Activated CD4-positive, alpha-beta T cell treated with anti-CD3 and anti-CD28 coated beads, Interleukin-2, amount 50 U/mL, for 16 hours (primary cell): Measurements from ENCODE around the gene SDR42E1.
"Not testable (repeated sequence)": the region's sequence is repeated elsewhere in the genome, so short reads cannot be mapped to it uniquely, and the experiment has no call there.

ENCODE experiments used
- DNase-seq: peaks from one replicate; pipeline ENCODE4 v3.0.0-alpha.2; 2020

Gene SDR42E1

DNA sequence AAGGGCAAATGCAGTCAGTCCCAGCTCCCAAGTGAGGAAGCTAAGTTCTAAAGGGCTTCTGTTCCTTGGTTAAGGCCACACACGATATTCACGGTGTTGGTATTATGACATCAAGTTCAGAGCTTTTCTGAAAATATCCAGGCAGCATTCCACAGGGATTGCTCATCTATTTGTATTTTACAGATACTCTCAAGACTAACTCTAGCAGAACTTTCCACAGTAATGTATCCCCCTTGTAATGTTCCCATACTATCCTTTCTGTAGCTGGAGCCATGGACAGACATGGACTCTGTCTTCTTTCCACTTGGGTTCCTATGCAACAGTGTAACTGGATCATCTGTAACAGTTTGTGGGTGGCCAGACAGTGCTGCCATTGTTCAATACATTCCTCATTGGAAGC lies 13.5 kb downstream of the SDR42E1 start:
- no peak for DNase-seq

- no peak for DNase-seq
Measured at GRCh38 chr16:81996664-81997509, 14.4 kb downstream of the SDR42E1 start.

DNA sequence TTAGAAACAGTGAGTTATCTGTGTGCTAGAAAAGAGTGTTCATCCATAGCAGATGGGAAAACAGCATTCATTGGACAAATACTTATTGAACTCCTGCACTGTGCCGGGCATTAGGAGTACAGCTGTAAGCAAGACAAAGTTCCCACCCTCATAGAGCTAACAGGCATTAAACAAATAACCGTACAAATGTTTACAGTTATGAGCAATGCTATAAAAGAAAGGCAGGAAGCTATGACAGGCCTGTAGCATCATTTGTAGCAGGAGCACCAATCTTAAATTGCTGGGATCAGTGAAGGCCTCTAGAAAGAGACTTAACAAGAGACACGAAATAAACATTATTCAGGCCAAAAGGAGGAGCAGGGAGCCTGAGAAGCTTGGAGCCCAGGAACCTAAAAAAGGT lies 15.6 kb downstream of the SDR42E1 start:
- no peak for DNase-seq

DNA sequence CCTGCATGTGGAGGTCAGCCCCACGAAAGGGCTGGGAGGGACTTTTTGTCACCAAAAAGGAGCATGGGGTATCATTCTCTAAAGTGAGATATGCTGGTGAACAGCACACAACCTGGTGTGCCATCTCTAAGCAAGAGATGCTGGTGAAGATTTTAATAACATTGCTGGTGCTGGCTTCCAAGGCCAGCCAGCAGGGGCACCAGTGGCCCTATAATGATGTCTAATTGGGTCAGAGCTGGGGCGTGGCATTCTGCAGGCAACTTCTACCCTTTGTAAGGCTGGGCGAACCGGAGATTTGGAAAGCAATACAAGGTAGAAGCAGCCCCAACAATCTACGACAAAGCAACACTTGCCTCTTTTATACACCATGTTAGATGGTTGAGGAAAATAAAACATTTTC lies 16.8 kb downstream of the SDR42E1 start:
- DNase-seq, result no peak

GRCh38 chr16:81992859-81993258 lies 18.4 kb downstream of the SDR42E1 start:
- no peak for DNase-seq

- no peak for DNase-seq
Measured at GRCh38 chr16:81987706-81988105, 23.6 kb downstream of the SDR42E1 start.

GRCh38 chr16:81987121-81987520 lies 24.1 kb downstream of the SDR42E1 start:
- no peak for DNase-seq

DNA sequence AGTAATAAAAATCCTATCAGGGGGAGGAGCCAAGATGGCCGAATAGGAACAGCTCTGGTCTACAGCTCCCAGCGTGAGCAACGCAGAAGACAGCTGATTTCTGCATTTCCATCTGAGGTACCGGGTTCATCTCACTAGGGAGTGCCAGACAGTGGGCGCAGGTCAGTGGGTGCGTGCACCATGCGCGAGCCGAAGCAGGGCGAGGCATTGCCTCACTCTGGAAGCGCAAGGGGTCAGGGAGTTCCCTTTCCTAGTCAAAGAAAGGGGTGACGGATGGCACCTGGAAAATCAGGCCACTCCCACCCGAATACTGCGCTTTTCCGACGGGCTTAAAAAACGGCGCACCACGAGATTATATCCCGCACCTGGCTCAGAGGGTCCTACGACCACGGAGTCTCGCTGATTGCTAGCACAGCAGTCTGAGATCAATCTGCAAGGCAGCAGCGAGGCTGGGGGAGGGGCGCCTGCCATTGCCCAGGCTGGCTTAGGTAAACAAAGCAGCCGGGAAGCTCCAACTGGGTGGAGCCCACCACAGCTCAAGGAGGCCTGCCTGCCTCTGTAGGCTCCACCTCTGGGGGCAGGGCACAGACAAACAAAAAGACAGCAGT lies 33.8 kb downstream of the SDR42E1 start:
- DNase-seq, result not testable (repeated sequence)

DNA sequence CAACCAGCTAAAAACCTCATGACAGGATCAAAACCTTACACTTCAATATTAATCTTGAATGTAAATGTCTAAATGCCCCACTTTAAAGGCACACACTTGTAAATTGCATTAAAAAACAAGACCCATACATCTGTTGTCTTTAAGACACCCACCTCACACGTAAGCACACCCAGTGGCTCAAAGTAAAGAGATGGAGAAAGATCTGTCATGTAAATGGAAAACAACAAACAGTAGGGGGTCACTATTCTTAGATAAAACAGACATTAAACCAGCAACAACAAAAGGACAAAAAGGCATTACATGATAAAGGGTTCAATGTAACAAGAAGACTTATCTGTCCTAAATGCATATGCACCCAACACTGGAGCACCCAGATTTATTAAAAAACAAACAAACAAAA lies 35.6 kb downstream of the SDR42E1 start:
- no peak for DNase-seq

- DNase-seq, result no peak
Measured at GRCh38 chr16:81973737-81974136, 37.5 kb downstream of the SDR42E1 start.

DNA sequence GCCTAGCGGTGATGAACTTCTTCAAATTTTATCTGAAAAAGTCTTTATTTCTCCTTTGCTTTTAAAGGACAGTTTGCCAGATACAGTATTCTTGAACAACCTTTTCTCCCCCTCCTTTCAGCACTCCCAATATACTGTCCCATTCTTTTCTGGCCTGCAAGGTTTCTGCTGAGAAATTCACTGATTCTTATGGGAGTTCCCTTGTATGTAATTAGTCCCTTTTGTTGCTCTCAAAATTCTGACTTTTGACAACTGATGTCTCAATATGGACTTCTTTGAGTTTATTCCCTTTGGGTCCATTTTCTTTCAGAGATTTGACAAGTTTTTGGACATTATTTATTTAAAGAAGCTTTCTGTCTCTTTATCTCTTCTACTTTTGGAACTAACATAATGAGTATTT lies 39.4 kb downstream of the SDR42E1 start:
- DNase-seq, result no peak

- no peak for DNase-seq
Measured at GRCh38 chr16:81967358-81967757, 43.9 kb downstream of the SDR42E1 start.

- DNase-seq, result no peak
Measured at GRCh38 chr16:81964808-81965207, 46.5 kb downstream of the SDR42E1 start.

DNA sequence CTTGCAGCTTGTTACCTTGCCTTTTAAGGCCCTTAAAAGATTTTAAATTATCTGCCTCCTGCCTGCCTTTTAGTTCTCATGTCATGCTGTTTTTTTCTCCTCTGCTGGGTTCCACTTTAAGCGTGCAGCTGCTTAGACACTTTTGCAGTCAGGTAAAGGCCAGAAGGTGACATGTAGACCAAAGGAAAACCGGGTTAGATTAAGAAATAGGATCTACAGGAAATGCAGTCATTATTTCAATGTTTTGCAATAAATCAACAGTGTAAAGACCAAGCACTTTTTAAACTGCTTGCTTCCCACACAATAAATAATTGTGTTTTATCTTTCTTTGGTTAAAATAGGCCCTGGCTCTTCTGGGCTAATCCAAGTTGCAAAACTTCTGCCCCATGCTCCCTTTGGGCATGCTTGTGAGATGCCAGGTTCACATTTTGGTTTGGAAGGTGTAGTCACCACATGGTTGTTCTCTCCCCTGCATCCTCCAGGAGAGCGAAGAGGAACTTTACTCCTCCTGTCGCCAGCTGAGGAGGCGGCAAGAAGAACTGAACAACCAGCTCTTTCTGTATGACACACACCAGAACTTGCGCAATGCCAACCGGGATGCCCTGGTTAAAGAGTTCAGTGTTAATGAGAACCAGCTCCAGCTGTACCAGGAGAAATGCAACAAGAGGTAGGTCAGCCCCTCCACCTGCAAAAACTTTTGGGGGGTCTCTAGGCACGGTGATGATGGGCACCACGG lies 54.9 kb downstream of the SDR42E1 start:
- no peak for DNase-seq

GRCh38 chr16:81951564-81951963 lies 59.7 kb downstream of the SDR42E1 start:
- no peak for DNase-seq

- no peak for DNase-seq
Measured at GRCh38 chr16:81946206-81946605, 65.1 kb downstream of the SDR42E1 start.

DNA sequence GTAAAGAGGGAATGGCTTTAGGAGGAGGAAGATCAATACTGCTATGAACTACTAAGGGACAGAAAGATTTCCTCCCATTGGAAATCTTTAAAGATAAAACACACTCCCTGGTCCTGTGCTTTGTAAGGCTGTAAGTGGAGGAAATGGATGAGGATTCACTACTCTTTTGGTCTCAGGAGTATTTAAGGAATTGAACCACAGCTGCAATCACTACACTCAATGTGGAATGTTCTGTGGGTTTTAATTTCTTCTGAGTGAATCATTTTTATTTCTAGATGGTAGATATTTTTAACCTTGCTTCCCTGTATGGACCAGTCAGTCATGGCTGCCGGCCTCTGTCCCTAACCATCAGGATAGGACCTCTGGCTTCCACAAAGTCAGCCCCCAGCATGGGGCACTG lies 65.6 kb downstream of the SDR42E1 start:
- DNase-seq, result no peak

- no peak for DNase-seq
Measured at GRCh38 chr16:81942007-81942601, 69.2 kb downstream of the SDR42E1 start.

- DNase-seq, result no peak
Measured at GRCh38 chr16:81940781-81941560, 70.3 kb downstream of the SDR42E1 start.

DNA sequence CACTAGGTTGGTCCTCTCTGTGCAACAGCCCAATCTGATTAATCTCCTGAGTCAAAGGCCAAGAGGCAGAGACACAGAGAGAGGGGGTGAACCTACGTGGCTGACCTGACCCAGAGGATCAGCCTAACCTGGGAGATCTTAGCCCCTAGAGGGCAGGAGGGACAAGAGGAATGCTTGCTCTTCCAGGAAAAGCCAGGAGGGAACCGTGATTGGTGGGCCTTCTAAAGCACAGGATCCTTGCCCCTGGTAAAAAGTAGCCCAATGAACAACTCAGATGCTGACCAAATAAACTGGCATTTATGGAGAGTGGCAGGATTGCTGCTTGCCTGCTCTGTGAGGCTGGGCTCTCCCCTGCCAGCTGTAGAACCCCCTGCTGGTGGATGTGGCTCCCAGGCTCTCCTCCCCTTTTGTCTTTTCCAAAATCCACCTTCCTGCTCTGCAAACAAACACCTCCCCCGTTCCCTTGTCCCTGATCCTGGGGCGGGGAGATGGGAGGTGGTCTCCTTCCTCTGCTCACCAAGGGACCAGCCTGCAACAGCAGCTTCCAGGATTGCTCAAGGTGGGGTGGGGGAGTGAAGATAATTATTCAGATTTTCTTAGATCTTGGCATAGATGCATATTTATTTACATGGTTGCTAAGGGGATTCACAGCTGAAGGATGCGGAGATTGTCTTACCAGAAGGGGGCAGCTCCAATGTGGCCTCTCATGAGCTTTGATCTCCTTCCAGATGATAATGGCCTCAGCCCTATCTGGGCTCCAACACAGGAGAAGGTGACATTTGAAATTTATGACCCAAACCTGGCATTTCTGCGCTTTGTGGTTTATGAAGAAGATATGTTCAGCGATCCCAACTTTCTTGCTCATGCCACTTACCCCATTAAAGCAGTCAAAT lies 71.9 kb downstream of the SDR42E1 start:
- no peak for DNase-seq
